Astrocyte of the spinal cord (primary cell): ENCODE data around the gene TRIM65.
"Not testable (repeated sequence)": the region's sequence is repeated elsewhere in the genome, so short reads cannot be mapped to it uniquely, and the experiment has no call there.

Source experiments
- DNase-seq: peaks from one replicate; pipeline ENCODE4 v3.0.0; 2011; ENCODE audit warnings: low read depth, low spot score
- H3K4me3 ChIP-seq: 2 replicates; pipeline ENCODE4 v1.5.1; 2011; ENCODE audit warnings: low read depth, mild to moderate bottlenecking, low read length, moderate library complexity
- CTCF ChIP-seq: IDR thresholded peaks from 2 replicates; pipeline ENCODE4 v1.5.1; 2012; ENCODE audit warnings: low read depth, mild to moderate bottlenecking, low read length, inconsistent platforms
- in situ Hi-C: cut with HindIII; loops from 2 replicates; pipeline ENCODE4 v1.10.0; 2017; ENCODE audit warnings: low sequenced_read_pairs

Gene TRIM65

DNA sequence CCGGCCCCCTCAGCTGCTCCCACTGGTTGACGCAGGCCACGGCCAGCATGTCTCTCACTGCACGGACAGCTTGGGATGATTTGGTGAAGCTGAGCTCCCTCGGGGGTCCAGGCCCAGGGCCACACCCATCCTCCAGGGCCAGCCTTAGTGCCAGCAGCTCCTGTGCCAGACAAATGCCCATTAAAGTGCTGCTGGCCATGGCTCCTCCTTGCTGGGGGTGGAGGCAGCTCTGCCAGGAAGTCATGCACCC is 20.9 kb downstream of the TRIM65 start:
- DNase-seq = no peak
- no peak for TF ChIP-seq CTCF
- in situ Hi-C loops = no loop called here
- no peak overlapping the region for H3K4me3 ChIP-seq

GRCh38 chr17:75875182-75875939 is 21.4 kb downstream of the TRIM65 start:
- in situ Hi-C loops = no loop called here
- DNase-seq = no peak
- TF ChIP-seq CTCF = no peak
- H3K4me3 ChIP-seq = no peak overlapping the region

DNA sequence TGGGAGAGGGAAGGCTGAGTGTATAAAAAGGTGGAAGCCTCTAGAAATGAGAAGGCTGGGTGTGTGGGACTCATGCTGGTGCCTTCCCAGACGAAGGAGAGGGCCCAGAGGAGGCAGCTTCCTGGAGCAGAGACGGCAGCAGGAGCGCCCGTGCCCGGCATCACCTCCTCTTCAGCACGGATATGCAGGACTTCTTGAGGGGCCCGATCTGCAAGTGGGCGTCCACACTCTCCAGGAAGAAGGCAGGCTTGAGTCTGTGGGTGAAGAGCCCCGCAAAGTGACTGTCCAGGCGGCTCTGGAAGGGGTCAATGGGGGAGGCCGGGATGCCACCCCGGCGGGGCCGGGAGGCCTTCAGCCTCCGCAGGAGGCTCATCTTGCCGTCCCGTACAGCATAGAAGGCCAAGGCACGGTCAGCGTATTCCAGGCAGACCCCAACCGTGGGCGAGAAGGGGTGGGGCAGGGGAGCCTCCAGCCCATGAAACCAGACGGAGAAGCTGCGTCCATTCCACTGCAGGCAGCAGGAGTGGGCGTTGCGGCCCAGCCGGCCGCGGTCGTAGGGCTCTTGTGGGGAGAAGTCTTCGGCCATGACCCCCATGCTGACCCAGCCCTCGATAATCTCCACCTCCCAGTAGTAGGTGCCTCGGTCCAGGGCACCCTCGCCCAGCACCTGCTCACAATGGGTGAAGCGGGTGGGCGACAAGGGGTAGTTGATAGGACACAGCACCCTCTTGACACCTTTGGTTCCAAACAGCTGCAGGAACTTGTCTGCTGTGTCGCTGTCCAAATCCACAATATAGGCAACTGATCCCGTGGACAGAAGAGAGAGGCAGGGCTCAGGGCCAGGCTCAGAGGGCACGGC is 22.2 kb downstream of the TRIM65 start:
- DNase-seq = no peak
- in situ Hi-C loops = no loop called here
- no peak overlapping the region for H3K4me3 ChIP-seq
- no peak for TF ChIP-seq CTCF

- TF ChIP-seq CTCF = no peak
- no peak overlapping the region for H3K4me3 ChIP-seq
- in situ Hi-C loops = no loop called here
- DNase-seq = no peak
These were observed 23.0 kb downstream of the TRIM65 start for GRCh38 chr17:75873587-75874322.

GRCh38 chr17:75872434-75873351 is 24.1 kb downstream of the TRIM65 start:
- in situ Hi-C loops = no loop called here
- DNase-seq = peak; percentile 80
- TF ChIP-seq CTCF = no peak
- H3K4me3 ChIP-seq = no peak overlapping the region

GRCh38 chr17:75870228-75870627 is 26.5 kb downstream of the TRIM65 start:
- H3K4me3 ChIP-seq, DNase-seq, in situ Hi-C loops: not testable (repeated sequence)
